IPS-11a (cell line): ENCODE measurements around the gene CD8B2.
A peak's percentile ranks its signal among the peaks of the same experiment; 100 is the strongest.
"Not testable (repeated sequence)": the region's sequence is repeated elsewhere in the genome, so short reads cannot be mapped to it uniquely, and the experiment has no call there.

ENCODE experiments used
- H3K4me3 ChIP-seq: one replicate; pipeline ENCODE4 v1.5.1; 2013; ENCODE audit warnings: low read depth, low read length, control low read depth

Gene CD8B2

GRCh38 chr2:106486551-106487385 lies at the start of gene CD8B2:
Gene CD8B2 (plus strand): TSS chr2:106487364. CDS start chr2:106487427, 63 bp downstream.
- peak within 1 kb of the TSS; percentile 13 for H3K4me3 ChIP-seq

GRCh38 chr2:106461882-106462281 lies 25.3 kb upstream of the CD8B2 start:
- H3K4me3 ChIP-seq: not testable (repeated sequence)

- not testable (repeated sequence) for H3K4me3 ChIP-seq
Observed at GRCh38 chr2:106467516-106467915, 19.6 kb upstream of the CD8B2 start.

- not testable (repeated sequence) for H3K4me3 ChIP-seq
Observed at GRCh38 chr2:106468107-106468506, 19.1 kb upstream of the CD8B2 start, which contains the start of gene RGPD3. Gene RGPD3 (minus strand): TSS chr2:106468413. CDS start chr2:106468288, 125 bp downstream.

- not testable (repeated sequence) for H3K4me3 ChIP-seq
Observed at GRCh38 chr2:106470658-106471057, 16.5 kb upstream of the CD8B2 start.

GRCh38 chr2:106477647-106478046 lies 9.5 kb upstream of the CD8B2 start:
- not testable (repeated sequence) for H3K4me3 ChIP-seq

GRCh38 chr2:106479563-106479962 lies 7.6 kb upstream of the CD8B2 start:
- not testable (repeated sequence) for H3K4me3 ChIP-seq

GRCh38 chr2:106487386-106488191 lies 425 bp downstream of the CD8B2 start:
- peak overlapping the region; percentile 13 for H3K4me3 ChIP-seq

GRCh38 chr2:106489701-106490100 lies 2.5 kb downstream of the CD8B2 start:
- not testable (repeated sequence) for H3K4me3 ChIP-seq

GRCh38 chr2:106492399-106492798 lies 5.2 kb downstream of the CD8B2 start:
- H3K4me3 ChIP-seq: not testable (repeated sequence)

GRCh38 chr2:106492913-106493312 lies 5.7 kb downstream of the CD8B2 start:
- not testable (repeated sequence) for H3K4me3 ChIP-seq

- not testable (repeated sequence) for H3K4me3 ChIP-seq
Observed at GRCh38 chr2:106498549-106498948, 11.4 kb downstream of the CD8B2 start.

GRCh38 chr2:106500350-106500749 lies 13.2 kb downstream of the CD8B2 start:
- not testable (repeated sequence) for H3K4me3 ChIP-seq

- not testable (repeated sequence) for H3K4me3 ChIP-seq
Observed at GRCh38 chr2:106502351-106502750, 15.2 kb downstream of the CD8B2 start.

GRCh38 chr2:106504192-106504591 lies 17.0 kb downstream of the CD8B2 start:
- not testable (repeated sequence) for H3K4me3 ChIP-seq

GRCh38 chr2:106504787-106505186 lies 17.6 kb downstream of the CD8B2 start:
- H3K4me3 ChIP-seq: not testable (repeated sequence)

GRCh38 chr2:106506002-106506687 lies 19.0 kb downstream of the CD8B2 start:
- H3K4me3 ChIP-seq: not testable (repeated sequence)

- not testable (repeated sequence) for H3K4me3 ChIP-seq
Observed at GRCh38 chr2:106508660-106509373, 21.7 kb downstream of the CD8B2 start.

- H3K4me3 ChIP-seq: not testable (repeated sequence)
Observed at GRCh38 chr2:106509374-106509770, 22.2 kb downstream of the CD8B2 start.

GRCh38 chr2:106510791-106511190 lies 23.6 kb downstream of the CD8B2 start:
- H3K4me3 ChIP-seq: not testable (repeated sequence)

GRCh38 chr2:106511476-106511901 lies 24.3 kb downstream of the CD8B2 start:
- H3K4me3 ChIP-seq: not testable (repeated sequence)
